LoVo (cell line): ENCODE results near the gene ESPN.
A peak's percentile ranks its signal among the peaks of the same experiment; 100 is the strongest.
"Not testable (repeated sequence)": the region's sequence is repeated elsewhere in the genome, so short reads cannot be mapped to it uniquely, and the experiment has no call there.

ENCODE experiments used
- DNase-seq: peaks from one replicate; pipeline ENCODE4 v3.0.0-alpha.2; 2016; ENCODE audit warnings: low spot score

The ESPN gene

DNA sequence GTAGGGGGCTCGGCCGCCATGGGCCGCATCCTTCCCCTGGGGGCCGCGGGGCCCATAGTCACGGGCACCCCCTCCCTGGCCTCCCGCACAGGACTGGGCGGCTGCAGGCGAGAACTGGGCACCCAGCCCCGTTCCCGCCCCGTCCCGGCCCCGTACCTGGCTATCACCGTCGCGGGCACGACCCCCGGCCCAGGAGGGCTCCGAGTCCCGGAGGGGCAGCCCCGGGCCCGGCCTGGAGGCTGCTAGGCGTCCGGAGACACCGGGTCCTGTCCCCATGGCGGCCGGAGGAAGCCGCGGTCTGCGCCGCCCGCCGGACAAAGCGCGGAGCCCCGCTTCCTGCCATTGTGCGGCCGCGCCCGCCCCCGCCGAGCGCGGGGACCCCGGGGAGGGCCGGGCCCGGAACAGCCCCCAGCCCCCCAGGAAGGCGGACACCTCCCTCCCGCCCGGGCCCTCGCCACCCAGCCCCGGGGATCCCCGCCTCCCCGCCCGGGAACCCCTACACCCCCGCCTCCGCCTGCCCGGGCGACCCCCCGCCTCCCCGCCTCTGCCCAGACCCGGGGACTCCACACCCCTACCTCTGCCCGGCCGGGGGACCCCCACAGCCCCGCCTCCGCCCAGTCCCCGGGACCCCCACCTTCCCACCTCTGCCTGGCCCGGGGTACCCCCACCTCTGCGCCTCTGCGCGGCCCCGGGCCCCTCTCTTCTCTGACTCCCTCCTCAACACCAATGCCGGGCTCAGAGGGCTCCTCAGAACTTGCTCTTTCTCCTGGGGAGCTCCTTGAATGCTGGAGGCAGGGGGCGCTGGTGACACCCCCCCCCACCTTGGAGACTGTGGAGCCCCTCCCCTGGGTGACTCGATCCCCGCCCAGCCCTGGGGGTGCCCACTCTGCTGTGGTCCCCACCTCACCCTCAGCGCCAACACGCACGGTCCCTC, 60.9 kb downstream of the ESPN start:
- DNase-seq, result no peak

DNA sequence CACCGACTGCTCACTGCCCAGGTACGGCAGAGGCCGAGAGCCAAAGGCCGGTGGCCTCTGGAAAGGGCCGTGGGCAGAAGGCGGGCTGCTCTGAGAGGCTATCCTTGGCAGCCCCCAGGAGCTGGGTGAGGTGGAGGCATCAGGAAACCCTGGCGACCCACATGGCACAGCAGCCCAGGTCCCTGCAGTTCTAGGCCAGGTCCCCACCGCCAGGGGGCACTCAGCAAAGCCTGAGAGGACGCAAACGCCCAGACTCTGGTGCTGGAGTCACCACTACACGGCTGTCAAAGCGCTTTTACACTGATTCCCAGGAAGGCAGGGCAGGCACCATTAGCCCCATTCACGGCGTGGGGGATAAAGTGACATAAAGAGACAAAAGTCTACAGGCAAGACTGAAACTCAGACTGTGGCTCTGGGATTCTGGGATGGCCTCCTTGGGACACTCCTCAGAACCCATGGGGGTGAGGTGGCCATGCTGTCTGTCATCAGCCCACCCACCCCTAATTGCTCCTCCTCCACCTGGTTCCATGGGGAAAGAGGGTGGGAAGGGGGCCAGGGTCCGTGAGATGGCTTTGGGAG, 61.9 kb downstream of the ESPN start:
- peak; percentile 54 for DNase-seq

DNA sequence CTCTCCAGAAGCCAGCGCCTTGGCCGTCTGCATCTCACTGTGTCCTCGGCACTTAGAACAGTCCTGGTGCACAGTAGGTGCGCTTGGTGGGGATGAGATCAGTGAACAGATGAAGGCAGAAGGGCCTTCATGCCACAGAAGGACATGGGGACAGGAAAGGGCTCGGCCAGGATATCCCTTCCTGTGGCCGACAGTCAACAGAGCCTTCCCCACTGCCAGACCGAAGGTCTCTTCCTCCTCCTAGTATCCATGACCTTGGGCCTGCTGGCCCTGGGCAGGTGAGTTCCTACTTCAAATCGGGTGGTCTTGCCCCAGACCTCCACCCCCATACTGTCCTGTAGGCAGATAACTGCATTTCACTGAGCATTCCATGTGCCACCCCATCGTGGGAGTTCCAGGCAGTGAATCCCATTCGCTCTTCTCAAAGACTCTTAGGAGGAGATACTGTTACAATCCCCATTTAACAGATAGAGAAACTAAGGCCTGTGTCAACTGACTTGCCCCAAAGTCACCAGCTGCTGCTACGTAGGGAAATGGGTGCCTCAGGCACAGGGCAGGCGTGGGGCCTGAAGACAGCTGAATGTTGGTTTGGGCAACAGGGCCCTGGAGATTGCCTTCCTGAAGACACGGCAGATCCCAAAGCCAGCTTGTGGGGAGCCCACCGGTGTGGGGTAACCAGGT, 63.4 kb downstream of the ESPN start:
- no peak for DNase-seq

DNA sequence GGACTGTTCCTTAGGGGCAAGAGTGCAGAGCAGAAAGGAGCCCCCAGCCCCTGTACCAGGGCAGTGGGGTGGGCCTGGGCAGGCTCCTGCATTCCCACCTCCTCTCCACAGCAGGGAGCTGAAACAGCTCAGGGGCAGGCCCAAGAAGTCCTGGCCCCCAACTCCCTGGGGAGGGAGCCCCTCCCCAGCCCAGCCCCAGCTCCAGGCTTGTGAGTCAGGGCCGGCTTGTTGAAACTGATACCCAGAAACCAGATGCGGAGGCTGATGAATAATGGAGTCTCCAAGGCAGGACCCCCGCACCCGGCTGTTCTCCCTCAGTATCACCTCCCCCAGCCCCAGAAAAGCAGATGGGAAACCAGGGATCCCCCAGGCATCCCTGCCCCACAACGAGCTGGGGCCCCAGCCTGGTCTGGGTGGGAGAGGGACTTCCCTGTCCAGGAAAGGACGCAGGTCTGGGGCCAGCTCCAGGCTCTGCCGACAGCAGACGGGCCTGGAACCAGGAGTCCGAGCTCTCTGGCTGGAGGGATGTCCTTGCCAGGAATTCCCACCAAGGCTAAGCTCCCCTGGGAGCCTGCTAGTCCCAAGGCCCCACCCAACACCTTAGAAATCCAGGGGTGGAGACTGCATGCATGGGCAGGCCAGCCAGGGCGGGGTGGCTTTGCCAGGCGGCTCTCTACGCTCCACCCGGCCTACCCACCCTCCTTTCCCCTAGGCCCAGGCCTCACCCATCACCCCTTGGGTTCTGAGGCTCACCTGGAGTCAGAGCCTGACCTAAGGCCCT, 64.2 kb downstream of the ESPN start:
- DNase-seq, result peak; percentile 64

DNA sequence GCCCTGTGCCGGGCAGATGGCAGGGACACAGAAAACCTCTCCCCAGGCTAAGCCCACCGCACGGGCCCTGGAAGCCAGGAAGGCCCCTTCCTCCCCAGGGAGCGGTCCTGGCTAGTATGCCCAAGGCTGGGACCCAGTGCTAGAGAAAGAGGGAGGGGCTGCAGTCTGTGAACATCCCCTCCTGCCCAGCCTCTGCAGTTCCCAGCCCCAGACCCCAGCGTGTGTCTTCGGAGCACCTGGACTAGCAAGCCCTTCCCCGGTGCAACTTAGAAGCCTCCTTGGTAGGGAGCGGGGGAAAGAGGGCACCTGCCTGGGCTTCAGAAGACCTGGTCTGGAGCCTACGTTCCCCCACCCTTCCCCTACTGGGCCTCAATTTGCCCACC, 64.8 kb downstream of the ESPN start:
- DNase-seq, result no peak

DNA sequence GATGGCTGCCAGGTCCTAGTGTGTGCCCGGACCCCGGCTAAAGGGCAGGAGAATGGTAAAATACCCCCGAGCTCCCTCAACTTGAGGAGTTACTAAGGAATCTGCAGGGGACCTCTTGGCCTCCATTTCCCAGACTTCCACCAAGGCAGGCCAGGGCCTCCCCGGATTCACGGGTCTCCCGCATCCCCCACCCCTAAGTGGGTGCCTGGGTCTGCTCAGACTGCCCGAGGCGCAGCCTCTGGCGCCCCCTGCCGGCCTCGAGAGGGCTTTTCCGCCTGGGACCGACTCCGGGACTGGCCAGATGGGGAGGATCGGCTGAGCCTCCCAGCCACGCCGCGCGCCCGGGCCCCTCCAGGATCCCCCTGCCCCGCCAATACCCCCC, 65.2 kb downstream of the ESPN start:
- DNase-seq, result peak; percentile 83

DNA sequence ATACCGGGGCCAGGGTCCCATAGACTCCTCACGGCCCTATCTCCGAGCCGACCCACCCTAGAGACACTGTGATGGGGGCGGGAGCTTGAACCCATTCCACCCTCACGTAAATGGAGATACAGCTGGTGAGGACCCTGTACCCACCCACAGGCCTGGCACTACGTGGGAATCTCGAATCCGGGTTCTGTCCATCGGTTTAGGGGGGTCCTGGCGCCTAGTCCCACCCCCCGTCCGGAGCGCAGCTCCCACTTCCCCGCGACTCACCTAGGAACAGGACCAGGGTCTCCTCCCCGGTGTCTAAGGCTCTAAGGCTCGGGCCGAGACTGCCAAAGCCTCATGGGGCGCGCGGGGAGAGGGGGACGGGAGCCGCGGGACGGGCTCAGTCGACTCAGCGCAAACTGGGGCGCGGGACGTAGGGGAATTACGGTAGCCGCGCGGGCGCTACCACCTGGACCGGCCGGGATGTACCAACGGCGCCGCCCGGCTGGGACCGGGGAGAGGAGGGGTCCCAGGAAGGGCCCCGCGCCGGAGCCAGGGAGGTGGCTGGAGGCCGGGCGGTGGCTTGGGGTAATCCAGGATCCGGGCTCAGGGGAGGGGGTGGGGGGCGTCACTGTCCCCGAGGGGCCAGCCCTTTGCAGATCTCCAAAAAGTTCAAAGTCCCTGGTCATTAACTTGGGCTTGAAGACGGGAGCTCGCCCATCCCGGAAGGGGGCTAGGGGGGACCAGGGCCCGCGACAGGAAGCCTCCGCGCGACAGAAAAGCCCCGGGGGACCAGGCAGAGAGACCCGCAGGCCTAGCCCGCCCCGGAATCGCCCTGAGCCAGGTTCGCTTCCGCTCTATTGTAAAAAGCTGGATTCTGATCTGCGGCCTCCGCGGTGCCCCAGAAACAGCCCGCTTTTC, 65.9 kb downstream of the ESPN start:
- peak; percentile 75 for DNase-seq

DNA sequence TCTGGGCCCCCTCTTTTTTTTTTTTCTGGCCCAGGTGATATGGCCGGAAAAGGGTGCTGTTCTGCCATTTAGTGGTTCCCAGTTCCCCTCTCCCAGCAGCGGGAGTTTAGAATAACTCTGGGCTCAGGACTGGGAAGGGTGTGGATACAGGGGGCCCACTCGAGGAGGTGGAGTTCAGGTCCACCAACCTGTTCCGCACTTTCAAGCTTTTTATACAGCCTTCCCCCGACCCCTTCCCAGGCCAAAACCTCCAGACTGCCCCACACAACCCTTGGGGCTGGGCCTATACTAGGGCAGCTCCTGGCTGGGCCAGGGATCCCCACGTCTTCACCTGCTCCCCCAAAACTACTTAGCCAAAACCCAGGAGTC, 66.5 kb downstream of the ESPN start:
- no peak for DNase-seq

DNA sequence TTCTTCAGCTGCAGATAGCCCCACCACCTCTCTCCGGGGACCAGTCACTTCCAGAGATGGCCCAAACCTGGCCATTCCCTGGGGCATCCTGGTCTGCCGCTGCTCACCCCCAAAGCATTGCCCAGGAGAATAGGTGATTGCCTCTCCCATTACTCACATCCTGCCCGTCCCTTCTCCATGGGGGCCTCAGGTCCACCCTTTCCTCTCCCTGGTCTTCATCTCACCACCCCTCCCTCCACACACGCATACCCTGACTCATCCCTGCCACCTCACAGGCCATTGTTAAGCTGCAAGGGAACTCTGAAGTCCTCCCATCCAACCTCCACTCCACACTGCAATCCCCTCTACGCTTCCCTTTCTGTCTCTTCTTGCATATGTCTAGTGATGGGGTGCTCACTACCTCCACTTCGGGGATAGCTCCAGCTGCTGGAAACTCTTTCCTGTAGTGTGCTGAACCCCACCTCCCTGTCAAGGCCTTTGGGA, 66.9 kb downstream of the ESPN start, which contains the start of gene PLEKHG5:
TSS of gene PLEKHG5 (minus strand) at position 188 of the 483 bp plus-strand sequence. CDS start 14,096 bp downstream, outside the sequence.
- peak; percentile 72 for DNase-seq

DNA sequence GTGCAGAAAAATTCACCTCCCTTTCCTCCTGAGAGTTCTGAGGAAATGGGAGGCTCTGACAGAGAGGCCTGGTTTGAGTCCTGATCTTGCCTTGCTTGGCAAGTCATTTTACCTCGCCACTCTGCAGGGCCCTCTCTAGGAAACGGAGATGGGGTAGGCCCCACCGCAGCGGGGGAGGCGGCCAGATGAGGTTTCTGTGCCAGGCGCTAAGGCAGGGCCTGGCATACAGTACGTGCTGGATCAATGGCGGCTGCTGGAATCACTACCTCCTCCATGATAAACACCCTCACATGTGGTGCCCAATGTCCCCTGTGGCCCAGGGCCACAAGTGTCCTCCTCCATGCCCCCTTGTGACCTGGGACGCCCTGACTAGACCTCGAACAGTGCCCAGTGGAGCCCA, 67.4 kb downstream of the ESPN start:
- no peak for DNase-seq

DNA sequence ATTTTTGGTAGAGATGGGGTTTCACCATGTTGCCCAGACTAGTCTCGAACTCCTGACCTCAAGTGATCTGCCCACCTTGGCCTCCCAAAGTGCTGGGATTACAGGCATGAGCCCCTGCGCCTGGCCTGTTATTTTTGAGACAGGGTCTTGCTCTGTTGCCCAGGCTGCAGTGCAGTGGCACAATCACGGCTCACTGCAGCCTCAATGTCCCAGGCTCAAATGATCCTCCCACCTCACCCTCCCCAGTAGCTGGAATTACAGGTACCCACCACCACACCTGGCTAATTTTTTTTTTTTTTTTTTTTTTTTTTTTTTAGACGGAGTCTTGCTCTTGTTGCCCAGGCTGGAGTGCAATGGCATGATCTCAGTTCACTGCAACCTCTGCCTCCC, 69.3 kb downstream of the ESPN start:
- DNase-seq, result not testable (repeated sequence)

DNA sequence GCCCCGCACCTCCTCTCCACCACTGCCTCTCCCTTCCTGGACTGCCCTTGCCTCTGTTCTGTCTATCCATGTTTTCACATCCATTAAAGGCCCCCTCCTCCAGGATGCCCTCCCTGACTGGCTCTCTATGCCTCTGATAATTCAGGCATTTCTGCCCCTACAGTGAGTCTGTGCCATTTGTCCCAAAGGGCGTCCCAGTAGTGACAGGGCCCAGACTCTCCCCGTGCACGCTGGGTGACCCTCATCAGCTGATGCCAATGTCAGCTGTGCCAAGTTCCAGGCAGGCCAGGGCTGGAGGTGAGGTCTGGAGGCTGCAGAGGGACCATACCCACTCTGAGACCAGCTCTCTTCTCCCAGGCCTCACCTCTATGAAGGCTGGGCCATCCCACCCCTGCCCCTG, 70.1 kb downstream of the ESPN start:
- no peak for DNase-seq

DNA sequence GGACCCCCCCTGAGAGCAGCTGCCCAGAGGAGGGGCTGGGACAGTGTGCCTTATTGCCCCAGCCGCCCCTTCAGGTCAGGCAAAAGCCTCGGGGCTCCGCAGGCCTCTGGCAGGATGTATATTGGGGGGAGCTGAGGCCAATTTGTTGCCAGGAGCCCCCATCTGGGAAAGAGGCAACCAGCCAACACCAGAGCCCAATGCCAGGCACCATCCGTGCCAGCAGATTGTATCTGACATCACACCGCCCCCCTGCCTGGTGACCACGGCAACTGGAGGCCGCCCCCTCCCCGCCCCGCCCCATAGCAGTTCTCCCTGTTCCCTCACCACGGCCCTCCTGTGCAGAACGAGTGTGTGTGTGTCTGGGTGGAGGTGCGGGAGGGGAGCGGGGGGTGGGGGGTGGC, 70.5 kb downstream of the ESPN start:
- DNase-seq, result no peak

DNA sequence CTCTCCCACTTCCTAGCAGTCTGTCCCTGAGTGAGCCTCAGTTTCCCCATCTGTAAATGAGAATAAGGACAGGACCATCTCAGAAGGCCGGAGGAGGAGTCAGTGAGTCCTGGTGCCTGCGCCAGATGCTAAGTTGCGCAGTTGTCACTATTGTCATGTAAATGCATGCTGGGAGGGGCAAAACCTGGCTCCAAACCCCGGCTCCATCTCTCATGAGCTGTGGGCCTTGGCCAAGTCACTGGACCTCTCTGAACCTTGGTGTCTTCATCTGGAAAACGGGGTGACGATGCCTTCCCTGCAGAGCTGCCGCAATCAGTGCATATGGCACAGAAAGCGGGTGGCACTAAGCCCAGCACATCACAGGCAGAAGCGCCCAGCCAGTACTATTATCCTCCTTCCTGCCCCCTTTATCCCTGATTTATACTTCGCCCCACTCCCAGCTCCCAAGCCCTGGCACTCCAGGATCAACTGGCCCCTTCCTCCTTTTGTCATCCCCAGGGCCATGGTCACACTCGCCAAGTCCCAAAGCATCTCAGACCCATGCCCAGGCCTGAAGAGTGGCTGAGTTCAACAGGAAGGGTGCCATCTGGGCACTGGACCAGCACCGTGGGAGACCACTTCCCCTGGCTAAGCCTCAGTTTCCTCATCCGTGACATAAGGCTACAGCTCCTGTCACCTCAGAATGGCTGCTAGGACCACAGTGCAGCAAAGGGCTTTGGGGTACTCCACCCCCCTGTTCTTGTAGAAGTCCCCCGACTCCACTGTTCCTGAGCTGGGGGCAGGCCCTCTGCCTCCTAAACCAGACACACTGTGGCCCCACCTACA, 71.2 kb downstream of the ESPN start:
- no peak for DNase-seq

DNA sequence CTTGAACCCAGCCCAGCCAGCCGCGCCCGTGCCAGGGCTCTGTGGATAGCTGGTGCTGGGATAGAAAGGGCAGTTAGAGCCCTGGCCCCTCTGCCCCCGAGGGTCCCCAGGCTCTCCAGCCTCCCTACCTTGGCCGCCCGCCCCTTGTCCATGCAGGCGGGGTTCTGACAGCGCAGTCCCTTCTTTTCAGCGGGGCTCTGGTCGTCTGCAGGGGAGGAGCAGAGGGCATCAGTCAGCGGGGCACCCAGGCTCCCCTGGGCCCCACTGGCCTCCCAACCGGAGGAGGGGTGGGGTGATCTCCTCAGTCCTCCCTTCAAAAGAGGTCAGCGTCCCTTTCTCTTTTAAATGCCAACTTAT, 71.8 kb downstream of the ESPN start:
- DNase-seq, result no peak

DNA sequence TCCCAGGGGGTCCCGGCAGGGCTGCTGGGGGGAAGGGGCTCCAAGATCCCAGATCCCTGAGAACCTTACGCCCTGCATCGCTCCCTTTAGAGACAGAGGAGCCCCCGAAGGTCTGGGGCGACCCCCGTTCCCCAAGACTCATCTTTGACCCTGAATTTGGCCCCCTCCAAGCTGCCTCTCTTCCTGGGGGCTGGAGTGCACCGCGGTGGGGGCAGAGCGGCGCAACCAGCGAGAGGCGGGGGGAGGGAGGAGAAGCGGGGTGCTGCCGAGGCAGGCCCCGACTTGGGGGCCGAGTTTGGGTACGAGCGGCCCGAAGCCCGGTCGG, 72.3 kb downstream of the ESPN start:
- DNase-seq, result no peak

DNA sequence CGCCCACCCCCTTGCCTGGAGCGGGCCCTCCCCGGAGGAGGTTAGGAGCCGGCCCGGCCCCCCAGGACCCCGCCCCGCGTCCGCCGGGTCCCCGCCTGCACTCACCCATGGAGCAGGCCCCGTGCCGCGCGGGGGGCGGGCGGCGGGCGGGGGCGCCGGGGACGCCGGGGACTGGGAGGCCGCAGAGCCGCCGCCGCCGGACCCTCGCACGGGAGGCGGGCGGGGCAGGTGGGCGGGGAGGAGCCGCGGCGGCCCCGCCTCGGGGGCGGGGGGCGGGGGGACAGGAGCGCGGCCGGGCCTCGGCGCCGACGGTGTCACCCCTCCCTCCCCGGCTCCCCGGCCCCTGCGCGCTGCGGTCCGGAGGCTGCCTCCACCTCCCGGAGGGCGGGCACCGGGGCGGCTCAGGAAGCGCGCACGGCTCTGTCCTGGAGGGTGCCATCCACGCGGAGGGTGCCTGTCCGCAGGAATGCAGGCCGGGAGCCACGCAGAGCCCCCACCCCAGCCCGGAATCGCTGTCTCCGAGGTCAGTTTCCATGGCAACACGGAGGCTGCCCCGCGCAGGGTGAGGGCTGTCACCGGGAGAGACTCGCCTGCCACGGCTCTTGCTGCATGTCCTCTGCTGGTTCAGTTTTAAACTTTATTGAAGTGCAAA, 72.8 kb downstream of the ESPN start:
- DNase-seq, result peak; percentile 71

DNA sequence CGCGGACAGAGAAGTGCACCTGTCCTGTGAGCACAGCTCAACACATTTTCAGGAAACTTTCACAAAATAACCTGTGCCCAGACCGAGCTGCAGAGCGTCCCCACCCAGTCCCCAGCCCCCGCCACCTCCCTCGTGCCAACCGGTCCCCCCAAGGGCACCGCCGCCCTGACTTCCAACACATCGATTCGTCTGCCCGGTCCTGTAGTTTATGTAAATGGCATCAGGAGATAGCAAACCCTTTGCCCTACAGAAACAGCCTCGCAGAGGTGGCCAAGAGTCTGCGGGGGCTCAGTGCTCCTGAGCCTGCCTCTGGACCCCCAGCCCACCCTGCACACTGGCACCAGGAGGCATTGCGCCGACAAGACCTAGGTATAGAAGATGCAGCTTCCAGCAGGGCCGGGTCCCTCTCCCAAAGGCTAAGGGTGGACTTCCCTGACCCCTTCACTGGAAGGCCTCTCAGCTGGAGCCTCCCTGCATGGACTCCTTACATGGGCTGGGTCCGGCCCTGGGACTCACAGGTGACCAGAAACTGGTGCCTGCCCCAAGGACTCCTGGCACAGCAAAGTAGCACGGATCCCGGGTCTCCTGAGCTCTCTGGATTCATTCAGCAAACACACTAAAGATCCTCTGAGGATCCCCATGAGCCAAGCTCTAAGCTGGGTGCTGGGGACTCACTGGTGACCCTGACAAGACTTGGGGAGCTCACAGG, 73.4 kb downstream of the ESPN start:
- DNase-seq, result no peak

DNA sequence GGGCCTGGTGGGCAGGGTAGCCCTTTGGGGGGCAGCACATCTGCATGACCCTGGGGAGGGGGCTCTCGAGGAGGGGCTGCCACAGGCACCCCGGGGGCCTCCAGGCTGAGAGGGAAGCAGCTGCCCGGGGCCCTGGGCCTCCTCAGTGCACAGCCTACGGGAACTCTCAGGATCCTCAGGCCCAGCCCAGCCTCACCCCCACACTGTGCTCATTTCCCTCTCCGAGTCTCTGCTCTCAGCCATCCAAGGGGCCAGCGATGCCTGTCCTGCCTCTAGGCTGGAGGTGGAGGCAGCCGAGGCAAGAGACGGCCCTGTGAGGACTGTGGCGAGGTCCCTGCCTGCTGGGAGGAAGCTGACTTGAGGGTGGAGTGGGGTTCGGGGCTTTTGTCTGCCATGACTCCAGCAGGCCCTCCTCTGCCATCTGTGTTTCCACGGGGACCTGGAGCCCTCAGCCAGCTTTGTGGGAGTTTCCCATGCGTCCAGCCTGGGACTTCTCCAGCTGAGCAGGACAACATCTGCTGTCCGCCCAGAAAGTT, 74.1 kb downstream of the ESPN start:
- DNase-seq, result no peak
